HEK293T (cell line): ENCODE measurements around the gene TMEM33.

Experiments
- ARNT ChIP-seq: fragments of 450-650 bp; IDR thresholded peaks from 2 replicates; pipeline ENCODE4 v1.6.1; 2017; ENCODE audit warnings: mild to moderate bottlenecking
- BHLHE40 ChIP-seq: fragments of 450-650 bp; IDR thresholded peaks from 2 replicates; pipeline ENCODE4 v1.6.1; 2016; ENCODE audit warnings: mild to moderate bottlenecking, moderate library complexity, borderline replicate concordance
- ELF4 ChIP-seq: fragments of 450-650 bp; IDR thresholded peaks from 2 replicates; pipeline ENCODE4 v1.6.1; 2017; ENCODE audit warnings: antibody characterized with exemption
- FOXA1 ChIP-seq: fragments of 450-650 bp; IDR thresholded peaks from 2 replicates; pipeline ENCODE4 v1.6.1; 2016; ENCODE audit warnings: mild to moderate bottlenecking
- FOXM1 ChIP-seq: fragments of 450-650 bp; IDR thresholded peaks from 2 replicates; pipeline ENCODE4 v1.6.1; 2017; ENCODE audit warnings: mild to moderate bottlenecking, borderline replicate concordance
- L3MBTL2 ChIP-seq: fragments of 450-650 bp; conservative IDR thresholded peaks from 2 replicates; pipeline ENCODE4 v1.6.1; 2016; ENCODE audit warnings: mild to moderate bottlenecking
- LEF1 ChIP-seq: fragments of 450-650 bp; IDR thresholded peaks from 2 replicates; pipeline ENCODE4 v1.6.1; 2017; ENCODE audit warnings: mild to moderate bottlenecking, borderline replicate concordance
- NFRKB ChIP-seq: fragments of 450-650 bp; IDR thresholded peaks from 2 replicates; pipeline ENCODE4 v1.6.1; 2016; ENCODE audit warnings: mild to moderate bottlenecking, moderate library complexity
- SP1 ChIP-seq: fragments of 450-650 bp; IDR thresholded peaks from 2 replicates; pipeline ENCODE4 v1.6.1; 2017
- SUZ12 ChIP-seq: fragments of 450-650 bp; IDR thresholded peaks from 2 replicates; pipeline ENCODE4 v1.6.1; 2016; ENCODE audit warnings: mild to moderate bottlenecking
- TARDBP ChIP-seq: fragments of 450-650 bp; IDR thresholded peaks from 2 replicates; pipeline ENCODE4 v1.6.1; 2016
- ZNF384 ChIP-seq: fragments of 450-650 bp; IDR thresholded peaks from 2 replicates; pipeline ENCODE4 v1.6.1; 2016
- TF ChIP-seq, protein P1 (sequence below): fragments of 450-650 bp; IDR thresholded peaks from 2 replicates; pipeline ENCODE4 v1.6.1; 2016

- TF ChIP-seq TARDBP (no peak), FOXA1 (no peak), FOXM1 (no peak), ELF4 (peak; percentile 93), SP1 (no peak), LEF1 (0 out of 2 replicates have a peak, but pooled peaks have one; percentile 26), ARNT (no peak), ZNF384 (no peak), NFRKB (no peak), SUZ12 (no peak), L3MBTL2 (no peak), BHLHE40 (no peak)
- TF ChIP-seq, protein P1, sequence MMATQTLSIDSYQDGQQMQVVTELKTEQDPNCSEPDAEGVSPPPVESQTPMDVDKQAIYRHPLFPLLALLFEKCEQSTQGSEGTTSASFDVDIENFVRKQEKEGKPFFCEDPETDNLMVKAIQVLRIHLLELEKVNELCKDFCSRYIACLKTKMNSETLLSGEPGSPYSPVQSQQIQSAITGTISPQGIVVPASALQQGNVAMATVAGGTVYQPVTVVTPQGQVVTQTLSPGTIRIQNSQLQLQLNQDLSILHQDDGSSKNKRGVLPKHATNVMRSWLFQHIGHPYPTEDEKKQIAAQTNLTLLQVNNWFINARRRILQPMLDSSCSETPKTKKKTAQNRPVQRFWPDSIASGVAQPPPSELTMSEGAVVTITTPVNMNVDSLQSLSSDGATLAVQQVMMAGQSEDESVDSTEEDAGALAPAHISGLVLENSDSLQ: peak; percentile 37
Observed at GRCh38 chr4:41934901-41935651, at the start of gene TMEM33.
